Fibroblast of peridontal ligament (primary cell): ENCODE measurements around the gene CCDC33.

Experiments
- DNase-seq: peaks from one replicate; pipeline ENCODE4 v3.0.0-alpha.2; 2010; ENCODE audit errors: extremely low read depth

Gene CCDC33

GRCh38 chr15:74281147-74282133 is 45.3 kb downstream of the CCDC33 start:
- no peak for DNase-seq

- no peak for DNase-seq
Observed at GRCh38 chr15:74283368-74283767, 47.2 kb downstream of the CCDC33 start.

- no peak for DNase-seq
Observed at GRCh38 chr15:74289671-74290070, 53.5 kb downstream of the CCDC33 start.

- DNase-seq = no peak
Observed at GRCh38 chr15:74290645-74291044, 54.5 kb downstream of the CCDC33 start.

GRCh38 chr15:74291101-74292071 is 55.3 kb downstream of the CCDC33 start:
- peak; percentile 65 for DNase-seq

GRCh38 chr15:74293021-74293810 is 57.1 kb downstream of the CCDC33 start:
- no peak for DNase-seq

GRCh38 chr15:74294010-74294409 is 57.9 kb downstream of the CCDC33 start:
- no peak for DNase-seq

- DNase-seq = no peak
Observed at GRCh38 chr15:74295800-74296199, 59.7 kb downstream of the CCDC33 start.

- no peak for DNase-seq
Observed at GRCh38 chr15:74297887-74298286, 61.8 kb downstream of the CCDC33 start.

GRCh38 chr15:74300057-74300795 is 64.1 kb downstream of the CCDC33 start:
- no peak for DNase-seq

- no peak for DNase-seq
Observed at GRCh38 chr15:74301583-74302361, 65.6 kb downstream of the CCDC33 start.

GRCh38 chr15:74302821-74303359 is 66.8 kb downstream of the CCDC33 start:
- DNase-seq = no peak

GRCh38 chr15:74303741-74304309 is 67.7 kb downstream of the CCDC33 start:
- DNase-seq = no peak

GRCh38 chr15:74304431-74304830 is 68.3 kb downstream of the CCDC33 start:
- no peak for DNase-seq

- DNase-seq = no peak
Observed at GRCh38 chr15:74305687-74306086, 69.6 kb downstream of the CCDC33 start.

GRCh38 chr15:74306781-74307217 is 70.7 kb downstream of the CCDC33 start:
- DNase-seq = no peak

- peak; percentile 60 for DNase-seq
Observed at GRCh38 chr15:74307827-74308811, 72.0 kb downstream of the CCDC33 start.
